IPS-20b (cell line): ENCODE results near the gene POU4F1.

ENCODE experiments used
- H3K27ac ChIP-seq: one replicate; pipeline ENCODE4 v1.5.1; 2013; ENCODE audit warnings: low read length
- H3K27me3 ChIP-seq: 2 replicates; pipeline ENCODE4 v1.6.1; 2013; ENCODE audit warnings: mild to moderate bottlenecking, low read length, inconsistent platforms; ENCODE audit not compliant: insufficient read depth
- H3K36me3 ChIP-seq: 2 replicates; pipeline ENCODE4 v1.6.1; 2013; ENCODE audit warnings: low read depth, mild to moderate bottlenecking, inconsistent platforms, low read length, moderate library complexity; ENCODE audit not compliant: insufficient read depth
- H3K4me1 ChIP-seq: 2 replicates; pipeline ENCODE4 v1.6.1; 2013; ENCODE audit warnings: mild to moderate bottlenecking, control low read depth, inconsistent platforms, low read length, moderate library complexity; ENCODE audit not compliant: insufficient read depth
- H3K4me3 ChIP-seq: 2 replicates; pipeline ENCODE4 v1.5.1; 2013; ENCODE audit warnings: mild to moderate bottlenecking, low read length, inconsistent platforms
- H3K9ac ChIP-seq: 2 replicates; pipeline ENCODE4 v1.6.1; 2013; ENCODE audit warnings: low read depth, mild to moderate bottlenecking, inconsistent platforms, low read length, moderate library complexity
- H3K9me3 ChIP-seq: 2 replicates; pipeline ENCODE4 v1.6.1; 2013; ENCODE audit warnings: mild to moderate bottlenecking, low read depth, low read length, inconsistent platforms; ENCODE audit not compliant: insufficient read depth

The POU4F1 gene

GRCh38 chr13:78572459-78572858 lies 30.9 kb downstream of the POU4F1 start:
- no peak overlapping the region for H3K4me3 ChIP-seq
- no peak overlapping the region for H3K27ac ChIP-seq
- no peak overlapping the region for H3K9ac ChIP-seq
- no peaks in the 10 kb centered on the region for H3K36me3 ChIP-seq
- H3K27me3 ChIP-seq = no peaks in the 10 kb centered on the region
- H3K4me1 ChIP-seq = no peaks in the 10 kb centered on the region
- no peaks in the 10 kb centered on the region for H3K9me3 ChIP-seq

- H3K4me1 ChIP-seq = no peaks in the 10 kb centered on the region
These were observed 34.3 kb downstream of the POU4F1 start for GRCh38 chr13:78569029-78569428.

GRCh38 chr13:78566631-78567030 lies 36.7 kb downstream of the POU4F1 start:
- Histone ChIP-seq H3K4me3 (no peak overlapping the region), H3K9ac (no peak overlapping the region), H3K9me3 (no peaks in the 10 kb centered on the region), H3K36me3 (no peaks in the 10 kb centered on the region), H3K27ac (no peak overlapping the region), H3K4me1 (no peaks in the 10 kb centered on the region), H3K27me3 (no peaks in the 10 kb centered on the region)

More at GRCh38 chr13:78569029-78569428, 34.3 kb downstream of the POU4F1 start:
- no peaks in the 10 kb centered on the region for H3K27me3 ChIP-seq
- H3K9me3 ChIP-seq = no peaks in the 10 kb centered on the region
- H3K27ac ChIP-seq = no peak overlapping the region
- H3K9ac ChIP-seq = no peak overlapping the region
- no peaks in the 10 kb centered on the region for H3K36me3 ChIP-seq
- H3K4me3 ChIP-seq = no peak overlapping the region

GRCh38 chr13:78562237-78562889 lies 41.0 kb downstream of the POU4F1 start:
- no peak overlapping the region for H3K9ac ChIP-seq
- no peak overlapping the region for H3K4me3 ChIP-seq
- H3K36me3 ChIP-seq = no peaks in the 10 kb centered on the region
- H3K27ac ChIP-seq = no peak overlapping the region
- no peaks in the 10 kb centered on the region for H3K9me3 ChIP-seq
- H3K4me1 ChIP-seq = no peaks in the 10 kb centered on the region
- H3K27me3 ChIP-seq = no peaks in the 10 kb centered on the region
